Amniotic stem cell (primary cell): Measurements from ENCODE around the gene HOXA1.

Experiments
- DNase-seq: peaks from one replicate; lab custom pipeline; 2025; lab: John Stamatoyannopoulos, UW

HOXA1 gene

GRCh38 chr7:27105301-27106031, 9.7 kb upstream of the HOXA1 start:
- DNase-seq = no peak

GRCh38 chr7:27104341-27105058, 8.7 kb upstream of the HOXA1 start:
- DNase-seq = no peak

GRCh38 chr7:27103489-27104226, 7.9 kb upstream of the HOXA1 start:
- no peak for DNase-seq

GRCh38 chr7:27102581-27103442, 7.0 kb upstream of the HOXA1 start, which contains the start of gene HOXA2:
TSS of gene HOXA2 (minus strand) at chr7:27102683. CDS start at chr7:27102500, 183 bp downstream.
- DNase-seq = no peak

GRCh38 chr7:27101957-27102580, 6.3 kb upstream of the HOXA1 start:
- DNase-seq = no peak

GRCh38 chr7:27101171-27101956, 5.6 kb upstream of the HOXA1 start:
- no peak for DNase-seq

GRCh38 chr7:27100694-27101170, 4.9 kb upstream of the HOXA1 start:
- DNase-seq = no peak

- no peak for DNase-seq
Measured at GRCh38 chr7:27099453-27100370, 3.9 kb upstream of the HOXA1 start.

- DNase-seq = no peak
Measured at GRCh38 chr7:27098578-27099451, 3.0 kb upstream of the HOXA1 start.

- no peak for DNase-seq
Measured at GRCh38 chr7:27097686-27098577, 2.1 kb upstream of the HOXA1 start.

- no peak for DNase-seq
Measured at GRCh38 chr7:27096768-27097514, 1.1 kb upstream of the HOXA1 start.

GRCh38 chr7:27095050-27095896, 527 bp downstream of the HOXA1 start:
- no peak for DNase-seq

GRCh38 chr7:27094304-27095049, 1.3 kb downstream of the HOXA1 start:
- no peak for DNase-seq

- no peak for DNase-seq
Measured at GRCh38 chr7:27093184-27093895, 2.5 kb downstream of the HOXA1 start.
